Endothelial cell of umbilical vein (primary cell): Measurements from ENCODE around the gene TRAPPC11. TPM values are rescaled to one million over a fixed set of nuclear protein-coding genes. Genes with fewer than 3 reads are reported as not detected.

Experiments
- BruUV-seq: library from RNA; stranded (reverse); fragments of 400-500 nt; replicated peaks from 2 replicates; lab custom pipeline; 2021; lab: Mats Ljungman, UMichigan
- CTCF ChIA-PET: fragments of 300-600, 350-600 bp; sonication (Branson Sonifier 250); formaldehyde crosslinking; loops from one replicate; lab custom pipeline; 2021; ENCODE audit warnings: antibody characterized with exemption, inconsistent platforms; lab: Charles Lee
- POLR2A ChIA-PET: fragments of 300-600, 350-600 bp; sonication (Branson Sonifier 250); formaldehyde crosslinking; loops from one replicate; lab custom pipeline; 2021; ENCODE audit warnings: antibody characterized with exemption, inconsistent platforms; lab: Charles Lee
- DNase-seq: peaks from one replicate; pipeline ENCODE4 v3.0.0-alpha.2; 2011; ENCODE audit warnings: low read depth, low spot score
- FAIRE-seq: peaks from 2 replicates; lab custom pipeline; 2011; peaks lifted over from hg19 to GRCh38; lab: Jason Lieb, UNC
- H2AFZ ChIP-seq: 2 replicates; pipeline ENCODE4 v1.6.0; 2012; ENCODE audit warnings: low read depth, low read length, control low read depth, inconsistent platforms
- H3K27ac ChIP-seq: 2 replicates; pipeline ENCODE4 v1.5.1; 2011; ENCODE audit warnings: low read depth, mild to moderate bottlenecking, control low read depth, low read length, moderate library complexity; ENCODE audit not compliant: insufficient read depth
- H3K27me3 ChIP-seq, 2 experiments: 2 replicates each; pipeline versions ENCODE4 v1.6.0 to v1.6.1; 2011; ENCODE audit warnings: low read length in 2 of 2, mixed read lengths in 1 of 2; ENCODE audit not compliant: control insufficient read depth in 2 of 2, insufficient read depth in 2 of 2
- H3K36me3 ChIP-seq, 2 experiments: 2 replicates in 1 of 2; 3 replicates in 1 of 2; pipeline ENCODE4 v1.5.1; 2011; ENCODE audit warnings: low read length in 2 of 2, mild to moderate bottlenecking in 1 of 2, moderate library complexity in 1 of 2; ENCODE audit not compliant: control insufficient read depth in 2 of 2, insufficient read depth in 2 of 2; ENCODE audit errors: extremely low read depth in 1 of 2
- H3K4me1 ChIP-seq: 3 replicates; pipeline ENCODE4 v1.5.1; 2011; ENCODE audit warnings: mild to moderate bottlenecking, low read length; ENCODE audit not compliant: control insufficient read depth, insufficient read depth; ENCODE audit errors: extremely low read depth
- H3K4me2 ChIP-seq: 2 replicates; pipeline ENCODE4 v1.6.1; 2011; ENCODE audit warnings: low read length, control low read depth, mixed read lengths; ENCODE audit not compliant: insufficient read depth
- H3K4me3 ChIP-seq, 3 experiments: fragments of 200-600 bp in 1 of 3; sonication (generic), shearing (Covaris generic) in 1 of 3; replicated peaks in 1 of 3; 2 replicates each; pipeline ENCODE4 v1.5.1; 2011 to 2016; ENCODE audit warnings: control low read depth in 3 of 3, low read length in 3 of 3, mild to moderate bottlenecking in 2 of 3, inconsistent platforms in 1 of 3, low read depth in 1 of 3, moderate library complexity in 1 of 3; ENCODE audit not compliant: insufficient read depth in 1 of 3
- H3K79me2 ChIP-seq: 2 replicates; pipeline ENCODE4 v1.6.0; 2012; ENCODE audit warnings: low read length, inconsistent platforms; ENCODE audit not compliant: control insufficient read depth, insufficient read depth
- H3K9ac ChIP-seq: replicated peaks from 2 replicates; pipeline ENCODE3; 2011; ENCODE audit warnings: low read length, control low read depth; ENCODE audit not compliant: insufficient read depth; ENCODE audit errors: extremely low read depth
- H3K9me1 ChIP-seq: replicated peaks from 3 replicates; pipeline ENCODE4 v1.6.0; 2011; ENCODE audit warnings: mild to moderate bottlenecking, low read length; ENCODE audit not compliant: control insufficient read depth, insufficient read depth; ENCODE audit errors: extremely low read depth
- H3K9me3 ChIP-seq: replicated peaks from 2 replicates; pipeline ENCODE4 v1.5.1; 2012; ENCODE audit warnings: low read length, inconsistent platforms; ENCODE audit not compliant: control insufficient read depth, insufficient read depth
- H4K20me1 ChIP-seq: replicated peaks from 2 replicates; pipeline ENCODE3; 2011; ENCODE audit warnings: mild to moderate bottlenecking, low read length; ENCODE audit not compliant: control insufficient read depth, insufficient read depth; ENCODE audit errors: extremely low read depth
- EZH2 ChIP-seq: IDR thresholded peaks from 2 replicates; pipeline ENCODE4 v1.6.1; 2012; ENCODE audit warnings: borderline replicate concordance, low read depth, mild to moderate bottlenecking, moderate library complexity, low read length, inconsistent platforms; ENCODE audit not compliant: severe bottlenecking
- FOS ChIP-seq: IDR thresholded peaks from 2 replicates; pipeline ENCODE4 v1.6.1; 2011; ENCODE audit warnings: mild to moderate bottlenecking, low read length, moderate library complexity, borderline replicate concordance; ENCODE audit not compliant: insufficient read depth
- GATA2 ChIP-seq: IDR thresholded peaks from 2 replicates; pipeline ENCODE4 v1.7.0; 2011; ENCODE audit warnings: low read depth, mild to moderate bottlenecking, moderate library complexity, mixed read lengths, low read length; ENCODE audit not compliant: insufficient read length, insufficient read depth
- JUN ChIP-seq: IDR thresholded peaks from 2 replicates; pipeline ENCODE4 v1.6.1; 2011; ENCODE audit warnings: borderline replicate concordance, low read depth; ENCODE audit not compliant: insufficient read length, insufficient read depth
- MYC ChIP-seq: IDR thresholded peaks from one replicate; pipeline ENCODE4 v1.6.1; 2011; ENCODE audit warnings: mild to moderate bottlenecking, low read depth, low read length
- POLR2A ChIP-seq: IDR thresholded peaks from 2 replicates; pipeline ENCODE4 v1.6.1; 2012; ENCODE audit warnings: low read depth, mild to moderate bottlenecking, control low read depth, low read length
- POLR2AphosphoS5 ChIP-seq: IDR thresholded peaks from 2 replicates; pipeline ENCODE4 v1.6.1; 2012; ENCODE audit warnings: low read depth, mild to moderate bottlenecking, control low read depth, low read length, moderate library complexity; ENCODE audit not compliant: insufficient read depth
- dilution Hi-C: fragments of 300-500 bp; cut with MboI; formaldehyde crosslinking; loops from one replicate; pipeline ENCODE4 v1.15.0; 2019; ENCODE audit warnings: low sequenced_read_pairs; ENCODE audit not compliant: extremely low pct_ligation_motif_present
- intact Hi-C: fragments of 100-400 bp; cut with micrococcal nuclease; formaldehyde crosslinking; loops from one replicate; pipeline ENCODE4 v1.10.0; 2022
- polyA plus RNA-seq, 4 experiments: library from polyadenylated mRNA; depleted of rRNA in 3 of 4; stranded (reverse) in 3 of 4; unstranded in 1 of 4; fragments of >200 nt; gene quantifications; 2 replicates each; pipeline versions ENCODE4 v1.2.1 to v1.2.3, GENCODE V29; 2011 to 2012; ENCODE audit warnings: missing spikeins in 1 of 4
- total RNA-seq: library from RNA; stranded (reverse); gene quantifications from 2 replicates; pipeline ENCODE4 v1.2.3, GENCODE V29; 2021
- TF ChIP-seq, protein P1 (sequence below), 2 donors: IDR thresholded peaks; 1 replicate in 1 of 2; 2 replicates in 1 of 2; pipeline ENCODE4 v1.5.1; 2011; ENCODE audit warnings: low read length in 2 of 2, mild to moderate bottlenecking in 2 of 2, moderate library complexity in 2 of 2, control low read depth in 1 of 2, inconsistent platforms in 1 of 2, low read depth in 1 of 2; ENCODE audit not compliant: insufficient read depth in 1 of 2; ENCODE audit errors: extremely low read depth in 1 of 2
- TF ChIP-seq, protein P2 (sequence below): IDR thresholded peaks from 2 replicates; pipeline ENCODE4 v1.6.1; 2011; ENCODE audit not compliant: insufficient read depth, insufficient read length

Gene TRAPPC11
- total and polyA plus RNA-seq, 2 donors (not counting 3 experiments of a cell fraction or from before 2014, with no cell fraction given) = 21.2 to 32.1 TPM

DNA sequence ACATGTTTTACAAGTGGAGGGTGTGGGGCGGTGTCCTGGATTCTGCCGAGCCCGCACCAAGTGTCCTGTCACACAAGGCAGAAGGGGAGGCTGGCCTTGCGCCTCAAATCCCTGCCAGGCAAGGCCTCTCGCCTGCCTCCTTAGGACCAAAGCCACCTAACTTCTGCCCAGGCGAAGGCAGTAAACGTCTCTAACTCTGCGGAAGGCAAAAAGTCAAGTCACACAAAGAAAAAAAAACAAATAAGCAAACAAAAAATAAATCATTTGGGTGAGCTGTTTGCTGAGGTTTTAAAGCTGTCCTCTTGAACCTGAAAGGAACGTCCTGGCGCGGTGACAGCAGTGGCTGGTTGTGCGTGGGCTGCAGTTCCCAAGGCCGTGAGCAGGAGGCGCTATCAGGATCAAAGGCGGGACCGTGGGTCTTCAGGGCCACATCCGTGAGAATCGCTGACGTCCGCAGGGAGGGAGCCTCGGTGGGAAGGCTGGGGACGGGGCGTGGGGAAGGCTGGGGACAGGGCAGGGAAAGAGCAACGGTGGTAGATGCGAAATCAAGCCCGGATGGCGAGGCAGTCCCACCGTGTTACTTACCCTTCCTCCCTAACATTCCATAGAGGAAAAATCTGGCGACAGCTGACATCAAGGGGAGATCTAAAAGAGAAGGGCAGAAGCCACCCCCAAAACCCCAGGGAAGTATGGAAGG lies 99.1 kb downstream of the TRAPPC11 start:
- Histone ChIP-seq H3K9me3 (no peaks in the 10 kb centered on the region), H3K4me3 (no peak overlapping the region), H3K4me2 (no peak overlapping the region), H2AFZ (no peak overlapping the region), H3K9me1 (no peaks in the 10 kb centered on the region), H3K79me2 (no peaks in the 10 kb centered on the region), H3K27ac (no peak overlapping the region), H3K36me3 (no peaks in the 10 kb centered on the region), H3K4me1 (no peaks in the 10 kb centered on the region), H3K27me3 (no peaks in the 10 kb centered on the region), H3K9ac (no peak overlapping the region), H4K20me1 (no peaks in the 10 kb centered on the region)
- FAIRE-seq (no peak), DNase-seq (no peak)
- ChIA-PET POLR2A (no interaction called here), CTCF (no interaction called here)
- intact Hi-C loops (no loop called here), dilution Hi-C loops (no loop called here)
- TF ChIP-seq EZH2 = no peak
- TF ChIP-seq, protein P1, sequence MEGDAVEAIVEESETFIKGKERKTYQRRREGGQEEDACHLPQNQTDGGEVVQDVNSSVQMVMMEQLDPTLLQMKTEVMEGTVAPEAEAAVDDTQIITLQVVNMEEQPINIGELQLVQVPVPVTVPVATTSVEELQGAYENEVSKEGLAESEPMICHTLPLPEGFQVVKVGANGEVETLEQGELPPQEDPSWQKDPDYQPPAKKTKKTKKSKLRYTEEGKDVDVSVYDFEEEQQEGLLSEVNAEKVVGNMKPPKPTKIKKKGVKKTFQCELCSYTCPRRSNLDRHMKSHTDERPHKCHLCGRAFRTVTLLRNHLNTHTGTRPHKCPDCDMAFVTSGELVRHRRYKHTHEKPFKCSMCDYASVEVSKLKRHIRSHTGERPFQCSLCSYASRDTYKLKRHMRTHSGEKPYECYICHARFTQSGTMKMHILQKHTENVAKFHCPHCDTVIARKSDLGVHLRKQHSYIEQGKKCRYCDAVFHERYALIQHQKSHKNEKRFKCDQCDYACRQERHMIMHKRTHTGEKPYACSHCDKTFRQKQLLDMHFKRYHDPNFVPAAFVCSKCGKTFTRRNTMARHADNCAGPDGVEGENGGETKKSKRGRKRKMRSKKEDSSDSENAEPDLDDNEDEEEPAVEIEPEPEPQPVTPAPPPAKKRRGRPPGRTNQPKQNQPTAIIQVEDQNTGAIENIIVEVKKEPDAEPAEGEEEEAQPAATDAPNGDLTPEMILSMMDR (IDR thresholded peaks at IDR 0.05; ENCODE audit: extremely low read depth in 1 of 2, insufficient read depth in 1 of 2, low read depth in 1 of 2, low read length in 2 of 2) = peak in 1 of 2 donors; percentile 22
- BruUV-seq = no TSS peak

DNA sequence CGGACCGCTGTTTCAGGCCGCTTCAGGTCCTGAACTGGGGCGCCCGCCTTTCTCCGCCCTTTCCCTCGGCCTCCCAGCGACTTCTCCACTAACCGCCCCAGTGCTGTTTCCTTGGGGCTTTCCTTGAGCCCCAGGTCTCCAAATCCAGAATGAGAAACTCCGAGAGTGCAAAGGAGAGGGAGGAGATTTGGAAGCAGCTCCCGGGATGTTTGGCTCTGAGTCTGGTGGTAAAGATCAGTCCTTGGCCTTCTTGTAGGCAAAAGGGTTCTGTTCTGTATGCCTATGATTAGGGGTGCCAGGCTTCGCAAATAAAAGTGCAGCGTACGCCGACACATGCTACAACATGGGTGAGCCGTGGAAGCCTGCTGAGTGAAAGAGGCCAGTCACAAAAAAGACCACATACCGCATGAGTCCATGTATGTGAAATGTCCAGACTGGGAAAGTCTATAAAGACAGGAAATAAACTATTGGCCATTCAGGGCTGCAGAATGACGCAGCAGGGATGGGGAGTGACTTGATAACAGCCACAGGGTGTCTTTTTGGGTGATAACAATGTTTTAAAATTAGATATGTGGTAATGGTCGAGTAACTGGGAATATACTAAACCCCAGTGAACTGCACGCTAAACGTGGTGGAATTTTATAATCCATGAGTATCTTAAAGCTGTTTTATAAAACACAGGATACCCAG lies 99.8 kb downstream of the TRAPPC11 start:
- H3K27me3 ChIP-seq = no peaks in the 10 kb centered on the region
- POLR2A ChIA-PET = no interaction called here
- dilution Hi-C loops (no loop called here), intact Hi-C loops (no loop called here)
- no peaks in the 10 kb centered on the region for H3K4me1 ChIP-seq
- CTCF ChIA-PET = no interaction called here
- no peaks in the 10 kb centered on the region for H3K36me3 ChIP-seq
- no peak overlapping the region for H3K9ac ChIP-seq
- no peak overlapping the region for H3K27ac ChIP-seq
- H3K79me2 ChIP-seq = no peaks in the 10 kb centered on the region
- DNase-seq (no peak), FAIRE-seq (no peak)
- H3K9me3 ChIP-seq = no peaks in the 10 kb centered on the region
- H3K9me1 ChIP-seq = no peaks in the 10 kb centered on the region
- no peaks in the 10 kb centered on the region for H4K20me1 ChIP-seq
- H3K4me2 ChIP-seq = no peak overlapping the region
- H2AFZ ChIP-seq = no peak overlapping the region
- no TSS peak for BruUV-seq
- no peak overlapping the region for H3K4me3 ChIP-seq
- TF ChIP-seq EZH2 = no peak
- no peak for TF ChIP-seq MYC
- no peak for TF ChIP-seq JUN
- no peak for TF ChIP-seq FOS
- no peak for TF ChIP-seq GATA2
- TF ChIP-seq, protein P2, sequence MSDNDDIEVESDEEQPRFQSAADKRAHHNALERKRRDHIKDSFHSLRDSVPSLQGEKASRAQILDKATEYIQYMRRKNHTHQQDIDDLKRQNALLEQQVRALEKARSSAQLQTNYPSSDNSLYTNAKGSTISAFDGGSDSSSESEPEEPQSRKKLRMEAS = no peak
- TF ChIP-seq POLR2A = no peak
- TF ChIP-seq POLR2AphosphoS5 = no peak
- TF ChIP-seq, protein P1 (IDR thresholded peaks at IDR 0.05; ENCODE audit: extremely low read depth in 1 of 2, insufficient read depth in 1 of 2, low read depth in 1 of 2, low read length in 2 of 2) = no peak
